Measurements from ENCODE around the gene RNF11.

RNF11 gene

GRCh38 chr1:51263147-51263877 lies 27.2 kb downstream of the RNF11 start:
- DNase-seq (ENCODE audit: low read depth in 2 of 2), result no peak

- DNase-seq (ENCODE audit: low read depth in 2 of 2), result no peak
Observed at GRCh38 chr1:51264451-51264850, 28.4 kb downstream of the RNF11 start.

GRCh38 chr1:51265618-51266017 lies 29.5 kb downstream of the RNF11 start:
- no peak for DNase-seq (ENCODE audit: low read depth in 2 of 2)

- DNase-seq (ENCODE audit: low read depth in 2 of 2), result no peak
Observed at GRCh38 chr1:51266181-51266580, 30.1 kb downstream of the RNF11 start.

DNA sequence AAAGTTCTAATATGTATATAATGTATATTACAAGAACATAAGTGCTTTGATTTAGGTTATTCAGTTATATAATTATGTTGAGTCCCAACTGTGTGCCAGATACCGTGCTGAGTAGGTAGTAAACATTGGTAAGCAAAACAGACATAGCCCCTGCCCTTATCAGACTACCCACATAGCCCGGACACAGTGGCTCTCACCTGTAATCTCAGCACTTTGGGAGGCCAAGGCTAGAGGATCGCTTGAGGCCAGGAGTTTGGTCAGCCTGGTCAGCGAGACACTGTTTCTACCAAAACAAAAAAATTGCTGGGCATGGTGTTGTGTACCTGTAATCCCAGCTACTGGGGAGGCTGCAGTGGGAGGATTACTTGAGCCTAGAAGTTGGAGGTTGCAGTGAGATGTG lies 30.7 kb downstream of the RNF11 start:
- DNase-seq (ENCODE audit: low read depth in 2 of 2), result no peak

DNA sequence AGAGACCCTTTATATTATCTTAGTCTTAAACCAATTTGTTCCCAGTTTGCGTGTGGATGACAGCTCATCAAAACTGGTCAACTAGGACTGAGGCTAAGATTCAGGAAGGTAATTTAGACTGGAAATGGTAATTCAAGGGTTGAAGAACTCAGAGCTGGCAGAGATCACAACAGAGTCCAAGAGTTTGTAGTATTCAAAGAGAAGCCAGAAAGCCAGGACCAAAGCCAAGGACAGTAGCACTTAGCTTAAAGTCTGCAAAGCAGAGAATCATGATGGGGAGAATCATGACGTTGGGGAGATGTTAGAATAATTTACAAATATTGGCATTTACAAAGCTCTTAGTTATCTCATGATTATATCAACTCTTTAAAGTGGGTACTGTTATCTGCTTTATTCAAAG lies 32.6 kb downstream of the RNF11 start:
- no peak for DNase-seq (ENCODE audit: low read depth in 2 of 2)

DNA sequence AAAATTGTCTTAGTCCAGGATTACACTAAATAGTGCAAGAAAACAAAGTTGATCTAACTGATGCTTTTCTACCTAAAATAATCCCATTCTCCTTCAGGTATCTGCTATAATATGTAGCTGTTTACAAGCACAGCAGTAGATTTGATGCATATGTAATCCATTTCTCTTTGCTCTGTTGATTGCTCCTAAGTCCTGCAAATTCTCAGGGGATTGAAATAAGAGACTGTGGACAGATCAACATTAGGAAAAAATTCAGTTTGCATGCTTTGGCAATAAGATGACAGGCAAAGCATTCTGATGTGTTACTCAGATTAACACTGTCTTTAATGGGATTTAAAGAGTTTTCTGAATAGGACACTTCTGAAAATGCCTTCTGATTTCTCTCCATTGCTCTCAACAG lies 34.7 kb downstream of the RNF11 start:
- DNase-seq (ENCODE audit: low read depth in 2 of 2), result no peak

DNA sequence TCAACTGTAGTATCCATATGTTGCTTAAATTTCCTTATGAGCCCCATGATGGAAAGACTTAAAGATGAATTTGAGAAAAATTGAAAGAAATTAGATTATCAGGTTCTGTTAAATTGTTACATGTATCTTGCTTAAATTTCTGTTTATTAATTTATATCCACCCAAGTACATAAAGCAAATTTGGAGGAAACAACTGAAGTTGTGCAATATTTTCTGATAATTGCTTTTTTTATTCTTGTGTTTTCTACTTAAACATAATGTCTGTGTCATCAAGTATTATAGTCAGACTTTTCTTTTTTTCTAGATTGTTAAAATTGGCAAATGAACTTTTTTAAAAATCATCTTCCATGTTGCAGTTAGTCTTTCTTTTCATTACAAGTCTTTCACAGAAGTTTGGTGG lies 36.8 kb downstream of the RNF11 start:
- no peak for DNase-seq (ENCODE audit: low read depth in 2 of 2)

DNA sequence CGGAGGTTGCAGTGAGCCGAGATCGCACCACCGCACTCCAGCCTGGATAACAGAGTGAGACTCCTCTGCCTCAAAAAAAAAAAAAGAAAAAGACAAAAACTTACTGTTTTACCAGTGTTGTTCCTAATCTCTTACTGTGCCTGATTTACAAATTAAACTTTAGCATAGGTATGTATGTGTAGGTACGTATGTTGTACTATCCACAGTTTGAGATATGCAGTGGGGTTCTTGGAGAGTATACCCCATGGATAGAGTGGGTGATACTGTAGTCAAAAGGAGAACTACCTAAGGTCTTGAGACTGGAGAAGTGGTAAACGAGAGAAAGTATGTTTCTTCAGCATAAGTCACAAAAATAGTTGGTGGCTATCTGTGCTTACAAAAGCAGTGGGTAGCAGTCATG lies 38.6 kb downstream of the RNF11 start:
- no peak for DNase-seq (ENCODE audit: low read depth in 2 of 2)

DNA sequence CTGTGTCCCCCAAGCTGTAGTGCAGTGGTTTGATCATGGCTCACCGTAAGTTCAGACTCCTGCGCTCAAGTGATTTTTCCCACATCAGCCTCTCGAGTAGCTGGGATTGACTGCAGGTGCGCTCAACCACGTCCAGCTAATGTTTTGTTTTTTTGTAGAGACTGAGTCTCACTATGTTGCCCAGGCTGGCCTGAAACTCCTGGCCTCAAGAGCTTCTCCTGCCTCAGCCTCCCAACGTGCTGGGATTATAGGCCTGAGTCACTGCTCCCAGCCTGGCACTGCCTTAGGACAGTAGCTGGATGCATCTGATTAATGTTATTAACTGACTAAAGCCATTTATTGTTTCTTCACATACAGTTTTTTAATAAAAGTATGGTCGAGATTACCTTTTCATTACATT lies 40.2 kb downstream of the RNF11 start:
- no peak for DNase-seq (ENCODE audit: low read depth in 2 of 2)

DNA sequence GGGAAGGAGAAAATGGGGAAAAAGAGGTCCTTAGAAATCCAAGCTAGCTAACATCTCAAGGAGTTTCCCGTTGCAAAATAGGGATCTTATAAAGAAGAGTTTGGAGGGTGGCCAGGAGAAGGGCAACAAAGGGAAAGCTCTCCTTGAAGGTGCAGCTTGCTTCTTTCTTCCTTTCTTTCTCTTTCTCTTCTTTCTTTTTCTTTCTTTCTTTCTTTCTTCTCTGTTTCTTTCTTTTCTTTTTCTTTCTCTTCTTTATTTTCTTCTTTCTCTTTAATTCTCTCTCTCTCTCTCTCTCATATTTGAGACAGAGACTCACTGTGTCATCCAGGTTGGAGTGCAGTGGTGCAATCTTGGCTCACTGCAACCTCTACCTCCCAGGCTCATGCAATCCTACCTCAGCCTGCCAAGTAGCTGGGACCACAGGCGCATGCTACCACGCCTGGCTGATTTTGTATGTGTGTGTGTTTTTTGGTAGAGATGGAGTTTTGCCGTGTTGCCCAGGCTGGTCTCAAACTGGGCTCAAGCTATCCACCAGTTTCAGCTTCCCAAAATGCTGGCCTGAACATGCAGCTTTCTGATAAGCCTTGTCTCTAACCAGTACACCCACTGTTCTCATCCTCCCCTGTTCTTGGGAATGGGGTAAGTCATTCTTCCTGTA lies 44.4 kb downstream of the RNF11 start:
- no peak for DNase-seq (ENCODE audit: low read depth in 2 of 2)

- DNase-seq (ENCODE audit: low read depth in 2 of 2), result no peak
Observed at GRCh38 chr1:51281807-51282206, 45.7 kb downstream of the RNF11 start.

DNA sequence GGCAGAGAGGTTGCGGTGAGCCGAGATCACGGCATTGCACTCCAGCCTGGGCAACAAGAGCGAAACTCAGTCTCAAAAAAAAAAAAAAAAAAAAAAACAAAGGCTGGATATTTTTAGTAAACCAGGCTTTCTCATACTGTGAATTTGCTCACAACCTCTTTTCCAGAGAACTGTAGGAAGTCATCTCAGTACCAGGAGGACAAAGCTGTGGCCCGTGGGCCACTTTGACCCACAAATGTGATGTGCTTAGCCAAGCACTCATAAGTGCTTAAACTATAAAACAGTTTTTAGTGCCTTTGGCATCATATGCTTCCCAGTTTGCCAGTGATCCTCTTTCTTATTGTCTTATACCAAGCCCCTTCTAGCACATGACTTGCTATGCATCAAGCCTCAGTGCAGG lies 46.5 kb downstream of the RNF11 start:
- DNase-seq (ENCODE audit: low read depth in 2 of 2), result no peak

GRCh38 chr1:51283979-51284378 lies 47.9 kb downstream of the RNF11 start:
- DNase-seq (ENCODE audit: low read depth in 2 of 2), result no peak

DNA sequence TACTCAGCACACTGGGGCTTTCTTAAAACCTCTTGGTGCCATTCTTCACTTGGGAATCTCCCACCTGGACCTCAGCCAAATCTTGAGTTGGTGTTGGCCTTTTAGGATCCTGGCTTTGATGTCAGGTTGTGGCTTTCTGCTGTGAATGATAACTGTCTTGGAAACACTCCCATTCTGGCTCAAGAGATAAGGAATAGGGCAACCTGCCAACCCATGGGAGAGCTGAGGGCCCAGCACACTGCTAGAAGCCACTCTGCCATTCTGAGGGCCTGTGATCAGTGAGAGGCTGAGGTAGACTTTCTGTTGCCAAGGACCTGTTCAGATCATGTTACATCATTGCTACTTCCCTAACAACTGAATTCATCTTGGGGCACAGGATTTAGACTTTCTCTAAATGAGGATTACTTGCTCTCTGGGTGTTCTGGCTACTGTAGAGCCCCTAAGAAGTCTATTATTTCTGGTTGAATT lies 48.4 kb downstream of the RNF11 start:
- DNase-seq (ENCODE audit: low read depth in 2 of 2), result no peak

DNA sequence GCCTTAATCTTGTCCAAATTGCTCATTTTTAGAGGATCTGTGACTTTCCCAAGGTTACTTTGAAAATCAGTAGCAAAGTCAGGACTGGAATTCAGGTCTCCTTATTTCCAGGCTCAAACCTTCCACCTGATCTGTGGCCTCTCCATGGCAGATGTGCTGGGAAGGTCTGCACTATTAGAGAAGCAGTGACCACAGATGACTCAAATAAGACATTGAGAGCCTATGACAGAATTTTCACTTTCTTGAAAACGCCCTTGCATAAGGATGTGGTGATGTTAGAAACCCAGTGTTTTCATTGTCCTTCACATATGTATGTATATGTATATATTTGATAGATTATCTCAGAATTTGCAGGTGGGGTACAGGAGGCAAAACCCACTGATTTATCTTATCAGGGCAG lies 49.0 kb downstream of the RNF11 start:
- DNase-seq (ENCODE audit: low read depth in 2 of 2), result no peak

DNA sequence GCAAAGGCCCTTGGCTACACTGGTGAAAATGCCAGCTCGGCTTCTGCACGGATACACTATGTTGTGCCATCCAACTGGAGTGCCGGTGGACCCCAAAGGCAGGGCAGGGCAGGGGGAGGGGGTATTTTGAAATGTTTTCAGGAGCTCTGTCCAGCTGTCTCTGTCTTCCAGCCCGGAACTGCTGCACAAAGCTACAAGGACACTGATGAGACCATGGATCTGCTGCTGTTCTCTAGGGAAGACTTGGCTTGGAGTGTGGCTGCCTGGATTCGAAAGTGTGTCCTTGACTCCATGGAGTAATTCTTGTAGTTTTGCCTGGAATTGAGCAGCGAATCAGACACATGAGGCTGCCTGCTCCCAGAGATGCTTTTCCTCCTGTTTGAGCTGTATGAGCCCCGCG lies 51.9 kb downstream of the RNF11 start:
- DNase-seq (ENCODE audit: low read depth in 2 of 2), result no peak

- no peak for DNase-seq (ENCODE audit: low read depth in 2 of 2)
Observed at GRCh38 chr1:51288578-51288977, 52.5 kb downstream of the RNF11 start.

GRCh38 chr1:51289676-51290488 lies 53.8 kb downstream of the RNF11 start:
- DNase-seq (ENCODE audit: low read depth in 2 of 2), result no peak

- DNase-seq (ENCODE audit: low read depth in 2 of 2), result no peak
Observed at GRCh38 chr1:51290489-51290847, 54.4 kb downstream of the RNF11 start.

- no peak for DNase-seq (ENCODE audit: low read depth in 2 of 2)
Observed at GRCh38 chr1:51293898-51294515, 57.9 kb downstream of the RNF11 start.

- no peak for DNase-seq (ENCODE audit: low read depth in 2 of 2)
Observed at GRCh38 chr1:51294566-51295184, 58.6 kb downstream of the RNF11 start.
